Activated CD8-positive, alpha-beta T cell treated with anti-CD3 and anti-CD28 coated beads for 36 hours (primary cell): Measurements from ENCODE around the gene ART1. TPM values are rescaled to one million over a fixed set of nuclear protein-coding genes. Genes with fewer than 3 reads are reported as not detected.
A peak's percentile ranks its signal among the peaks of the same experiment; 100 is the strongest.

Experiments used
- ATAC-seq: fragments of 200-7000 bp; cut with Tn5 transposase; one replicate; pipeline ENCODE4 v1.10.0; 2021; ENCODE audit warnings: mild to moderate bottlenecking, moderate library complexity
- CTCF ChIA-PET: fragments of 350-600 bp; sonication (Branson Sonifier 250); formaldehyde crosslinking; loops from one replicate; lab custom pipeline; 2021; ENCODE audit warnings: antibody characterized with exemption; lab: Charles Lee
- POLR2A ChIA-PET: fragments of 350-600 bp; sonication (Branson Sonifier 250); formaldehyde crosslinking; loops from one replicate; lab custom pipeline; 2021; ENCODE audit warnings: antibody characterized with exemption; lab: Charles Lee
- DNase-seq: peaks from one replicate; pipeline ENCODE4 v3.0.0-alpha.2; 2020
- H3K27ac Mint-ChIP-seq: one replicate; pipeline ENCODE4 v1.8.0; 2021; ENCODE audit warnings: mild to moderate bottlenecking, mixed read lengths
- H3K27me3 Mint-ChIP-seq: one replicate; pipeline ENCODE4 v1.8.0; 2021; ENCODE audit warnings: mixed read lengths
- H3K36me3 Mint-ChIP-seq: one replicate; pipeline ENCODE4 v1.8.0; 2021; ENCODE audit warnings: low read depth, mixed read lengths
- H3K4me1 Mint-ChIP-seq: one replicate; pipeline ENCODE4 v1.8.0; 2021; ENCODE audit warnings: low read depth, mixed read lengths
- H3K4me3 Mint-ChIP-seq: one replicate; pipeline ENCODE4 v1.8.0; 2021; ENCODE audit warnings: mild to moderate bottlenecking, moderate library complexity, mixed read lengths
- H3K9me3 Mint-ChIP-seq: one replicate; pipeline ENCODE4 v1.8.0; 2021; ENCODE audit warnings: mixed read lengths
- intact Hi-C: fragments of 100-400 bp; cut with micrococcal nuclease; formaldehyde crosslinking; loops from one replicate; pipeline ENCODE4 v1.10.0; 2022
- total RNA-seq, 2 experiments: library from RNA; stranded (reverse); gene quantifications; one replicate each; pipeline ENCODE4 v1.2.3, GENCODE V29; 2021
- TF ChIP-seq, protein P1 (sequence below): fragments of 200-600 bp; IDR thresholded peaks from one replicate; pipeline ENCODE4 v1.8.0; 2022; ENCODE audit warnings: antibody characterized with exemption, mild to moderate bottlenecking

ART1 gene
- total RNA-seq, 2 experiments from 2014 or later = not detected

DNA sequence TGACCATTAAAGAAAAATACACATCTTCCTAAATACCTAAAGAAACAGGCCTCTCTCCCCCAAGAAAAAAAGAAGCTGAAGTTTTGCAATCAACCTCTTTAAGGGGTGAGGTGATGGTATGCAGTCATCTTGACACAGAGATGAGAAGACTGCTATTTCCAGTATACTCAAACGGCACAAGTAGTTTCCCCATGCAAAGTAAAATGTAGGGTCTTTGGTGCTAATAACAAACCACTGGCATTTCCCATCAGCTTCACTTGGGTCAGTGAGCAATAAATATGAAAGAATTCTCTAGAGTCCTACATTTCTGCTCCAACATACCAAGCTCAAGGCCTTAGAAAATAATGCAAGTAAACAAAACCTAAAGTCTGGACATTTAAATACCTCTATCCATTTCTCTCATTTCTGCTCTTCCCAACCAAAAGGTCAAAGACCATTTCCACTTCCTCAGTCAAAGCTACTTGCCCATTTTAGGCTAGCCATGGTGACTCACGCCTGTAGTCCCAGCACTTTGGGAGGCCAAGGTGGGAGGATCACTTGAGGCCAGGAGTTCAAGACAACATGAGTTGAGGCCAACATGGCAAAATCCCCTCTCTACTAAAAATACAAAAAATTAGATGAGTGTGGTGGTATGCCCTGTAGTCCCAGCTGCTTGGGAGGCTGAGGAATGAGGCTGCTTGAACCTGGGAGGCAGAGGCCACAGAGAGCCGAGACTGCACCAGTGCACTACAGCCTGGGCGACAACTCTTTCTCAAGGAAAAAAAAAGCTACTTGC lies 65.7 kb downstream of the ART1 start:
- Mint-ChIP-seq H3K9me3 (no peaks in the 10 kb centered on the region), H3K4me3 (no peak overlapping the region), H3K27ac (peak overlapping the region; percentile 51), H3K4me1 (peaks cover 9% of the 10 kb centered on the region), H3K36me3 (peaks cover 38% of the 10 kb centered on the region), H3K27me3 (no peaks in the 10 kb centered on the region)
- intact Hi-C loops = no loop called here
- ATAC-seq = no peak
- POLR2A ChIA-PET = interaction anchor here (0.6 kb wide), 1 partner anchor 336 kb away, joined by 3 read pairs; no protein-coding TSS in a partner anchor
- DNase-seq = peak; percentile 6
- TF ChIP-seq, protein P1, sequence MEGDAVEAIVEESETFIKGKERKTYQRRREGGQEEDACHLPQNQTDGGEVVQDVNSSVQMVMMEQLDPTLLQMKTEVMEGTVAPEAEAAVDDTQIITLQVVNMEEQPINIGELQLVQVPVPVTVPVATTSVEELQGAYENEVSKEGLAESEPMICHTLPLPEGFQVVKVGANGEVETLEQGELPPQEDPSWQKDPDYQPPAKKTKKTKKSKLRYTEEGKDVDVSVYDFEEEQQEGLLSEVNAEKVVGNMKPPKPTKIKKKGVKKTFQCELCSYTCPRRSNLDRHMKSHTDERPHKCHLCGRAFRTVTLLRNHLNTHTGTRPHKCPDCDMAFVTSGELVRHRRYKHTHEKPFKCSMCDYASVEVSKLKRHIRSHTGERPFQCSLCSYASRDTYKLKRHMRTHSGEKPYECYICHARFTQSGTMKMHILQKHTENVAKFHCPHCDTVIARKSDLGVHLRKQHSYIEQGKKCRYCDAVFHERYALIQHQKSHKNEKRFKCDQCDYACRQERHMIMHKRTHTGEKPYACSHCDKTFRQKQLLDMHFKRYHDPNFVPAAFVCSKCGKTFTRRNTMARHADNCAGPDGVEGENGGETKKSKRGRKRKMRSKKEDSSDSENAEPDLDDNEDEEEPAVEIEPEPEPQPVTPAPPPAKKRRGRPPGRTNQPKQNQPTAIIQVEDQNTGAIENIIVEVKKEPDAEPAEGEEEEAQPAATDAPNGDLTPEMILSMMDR = no peak
- CTCF ChIA-PET = interaction anchor here (1.1 kb wide), 1 partner anchor 98 kb away, joined by 5 read pairs; the partner anchor contains the start of gene PGAP2

DNA sequence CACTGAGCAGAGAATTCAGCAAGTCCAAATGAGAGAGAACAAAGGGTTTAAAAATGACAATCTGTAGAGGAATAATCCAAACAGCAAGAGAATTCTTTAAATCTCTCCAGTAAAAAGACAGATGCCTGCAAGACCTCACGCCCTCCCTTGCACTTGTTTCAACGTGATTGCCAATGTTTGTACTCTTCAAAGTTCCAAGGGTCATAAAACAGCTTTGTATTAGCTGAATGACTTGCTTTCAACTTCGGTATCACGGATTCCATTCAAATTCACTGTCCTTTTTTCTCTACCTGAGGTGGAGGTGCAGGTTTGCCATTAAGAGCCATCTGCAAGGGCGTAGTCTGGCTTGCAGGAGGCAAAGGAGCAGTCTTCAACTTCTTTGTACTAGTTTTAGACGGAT lies 67.3 kb downstream of the ART1 start:
- Mint-ChIP-seq H3K9me3 (no peaks in the 10 kb centered on the region), H3K4me3 (no peak overlapping the region), H3K27me3 (no peaks in the 10 kb centered on the region), H3K27ac (no peak overlapping the region), H3K36me3 (peaks cover 35% of the 10 kb centered on the region), H3K4me1 (peaks cover 9% of the 10 kb centered on the region)
- intact Hi-C loops = no loop called here
- TF ChIP-seq, protein P1 = no peak
- no peak for ATAC-seq
- no peak for DNase-seq
- CTCF ChIA-PET = no interaction called here
- POLR2A ChIA-PET = interaction anchor here (0.6 kb wide), 1 partner anchor 217 kb away, joined by 3 read pairs; no protein-coding TSS in a partner anchor

Other genes with a start within 250 kb of the ART1 start
- gene ART5, start 3.1 kb upstream of the ART1 start, total RNA-seq = not detected
- gene CHRNA10, start 26.3 kb downstream of the ART1 start, total RNA-seq = 1 to 10 TPM in 1 of 2 experiments, under 1 TPM in 1; 0.58 to 1.0 TPM
- 10 to 100 TPM; 88.4 to 89.9 TPM for gene NUP98, start 152.4 kb downstream of the ART1 start, total RNA-seq
- gene PGAP2, start 163.4 kb downstream of the ART1 start, total RNA-seq = 10 to 100 TPM; 33.1 to 36.7 TPM
- gene RHOG, start 195.8 kb downstream of the ART1 start, total RNA-seq = 100 to 1,000 TPM; 176 to 188 TPM
- 10 to 100 TPM; 60.8 to 61.4 TPM for gene STIM1, start 210.5 kb downstream of the ART1 start, total RNA-seq